Activated naive CD4-positive, alpha-beta T cell treated with anti-CD3 and anti-CD28 coated beads for 36 hours (primary cell): Measurements from ENCODE around the gene RFC4. TPM values are rescaled to one million over a fixed set of nuclear protein-coding genes. Genes with fewer than 3 reads are reported as not detected.

ENCODE experiments used
- CTCF ChIA-PET: fragments of 350-600 bp; sonication (Branson Sonifier 250); formaldehyde crosslinking; loops from one replicate; lab custom pipeline; 2021; ENCODE audit warnings: antibody characterized with exemption; lab: Charles Lee
- DNase-seq: peaks from one replicate; pipeline ENCODE4 v3.0.0-alpha.2; 2020
- H3K27ac Mint-ChIP-seq: one replicate; pipeline ENCODE4 v1.8.0; 2021; ENCODE audit warnings: mild to moderate bottlenecking, mixed read lengths
- H3K27me3 Mint-ChIP-seq: one replicate; pipeline ENCODE4 v1.8.0; 2021; ENCODE audit warnings: low read depth, mixed read lengths
- H3K36me3 Mint-ChIP-seq: one replicate; pipeline ENCODE4 v1.8.0; 2021; ENCODE audit warnings: low read depth, mixed read lengths
- H3K4me1 Mint-ChIP-seq: one replicate; pipeline ENCODE4 v1.8.0; 2021; ENCODE audit warnings: low read depth, mixed read lengths
- H3K4me3 Mint-ChIP-seq: one replicate; pipeline ENCODE4 v1.8.0; 2021; ENCODE audit warnings: mild to moderate bottlenecking, moderate library complexity, mixed read lengths
- H3K9me3 Mint-ChIP-seq: one replicate; pipeline ENCODE4 v1.8.0; 2021; ENCODE audit warnings: mixed read lengths
- intact Hi-C: fragments of 100-400 bp; cut with micrococcal nuclease; formaldehyde crosslinking; loops from one replicate; pipeline ENCODE4 v1.15.1; 2023
- total RNA-seq, 2 experiments: library from RNA; stranded (reverse); gene quantifications; one replicate each; pipeline ENCODE4 v1.2.3, GENCODE V29; 2021

The RFC4 gene
- total RNA-seq, 2 experiments from 2014 or later = 135 to 136 TPM

DNA sequence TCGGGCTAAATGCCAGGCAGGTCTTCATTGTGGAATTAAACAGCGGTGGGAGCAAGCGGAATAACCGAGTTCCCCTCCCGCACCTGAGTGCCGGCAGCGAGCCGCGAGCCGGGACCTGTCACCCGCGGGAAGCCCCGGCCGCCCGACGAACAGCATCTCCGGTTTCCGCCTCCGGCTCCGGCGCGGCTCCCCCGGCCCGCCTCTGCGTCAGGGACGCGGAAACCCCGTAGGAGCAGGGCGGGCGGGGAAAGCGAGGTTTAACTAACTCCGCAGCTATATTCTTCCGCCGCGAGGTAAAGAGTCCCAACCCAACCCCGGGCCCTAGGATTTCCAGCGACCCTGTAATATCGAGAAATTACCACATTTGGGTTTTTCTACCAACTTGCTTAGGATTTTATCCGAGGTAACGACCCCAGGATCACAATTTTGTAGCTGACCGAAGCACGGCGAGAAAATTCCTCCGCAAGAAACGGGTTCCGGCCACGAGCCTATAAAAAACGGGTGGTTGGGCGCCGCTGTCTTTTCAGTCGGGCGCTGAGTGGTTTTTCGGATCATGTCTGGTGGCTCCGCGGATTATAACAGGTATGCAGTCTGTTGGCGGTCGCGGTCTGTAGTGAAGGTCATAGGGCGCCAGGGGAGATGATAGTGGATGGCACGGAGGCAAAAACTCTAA lies 23.1 kb downstream of the RFC4 start, which contains the start of gene EIF4A2:
Gene EIF4A2 (plus strand): TSS at position 520 of the 673 bp plus-strand sequence. CDS start 34 bp downstream, at position 554.
- Mint-ChIP-seq H3K9me3 (no peaks in the 10 kb centered on the region), H3K4me1 (peaks cover 29% of the 10 kb centered on the region), H3K27me3 (peaks cover 3% of the 10 kb centered on the region), H3K36me3 (peaks cover 51% of the 10 kb centered on the region), H3K4me3 (peak within 1 kb of the TSS; percentile 99), H3K27ac (peak within 1 kb of the TSS; percentile 100)
- intact Hi-C loops = loop anchor here (1.0 to 5.0 kb wide), 8 partner anchors 11 to 846 kb away; partner anchors contain the start of genes DNAJB11, RFC4 and ST6GAL1
- CTCF ChIA-PET = interaction anchor here (1.0 to 1.2 kb wide), 3 partner anchors 10 to 169 kb away, joined by 3 to 5 read pairs (median 4); no protein-coding TSS in a partner anchor
- peak; percentile 91 for DNase-seq

DNA sequence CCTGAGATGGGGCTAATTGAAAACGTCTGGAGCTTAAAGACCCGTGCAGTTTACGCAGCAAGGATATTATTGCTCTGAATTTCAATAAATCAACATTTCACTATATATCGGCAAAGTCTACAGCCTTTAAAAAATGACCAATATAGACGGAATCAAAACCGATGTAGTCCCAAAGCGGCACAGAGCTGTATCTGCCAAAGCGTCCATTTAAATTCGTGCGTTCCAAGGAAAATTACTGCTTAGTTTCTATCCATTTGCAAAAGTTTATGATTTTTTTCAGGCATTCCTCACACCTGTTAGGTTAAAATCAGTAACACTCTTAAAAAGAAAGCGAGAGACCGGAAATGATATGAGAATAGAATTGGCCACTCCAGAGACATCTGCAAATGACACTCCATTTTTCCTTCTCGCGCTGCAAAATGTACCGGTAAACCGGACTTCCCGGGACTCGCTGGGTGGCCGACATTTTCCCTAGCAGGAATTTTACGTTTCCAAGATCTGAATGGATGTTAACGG lies 23.7 kb downstream of the RFC4 start:
- CTCF ChIA-PET = interaction anchor here (1.0 kb wide), 2 partner anchors 10 to 168 kb away, joined by 3 to 5 read pairs; no protein-coding TSS in a partner anchor
- Mint-ChIP-seq H3K36me3 (peaks cover 45% of the 10 kb centered on the region), H3K4me3 (peak overlapping the region; percentile 99)

DNA sequence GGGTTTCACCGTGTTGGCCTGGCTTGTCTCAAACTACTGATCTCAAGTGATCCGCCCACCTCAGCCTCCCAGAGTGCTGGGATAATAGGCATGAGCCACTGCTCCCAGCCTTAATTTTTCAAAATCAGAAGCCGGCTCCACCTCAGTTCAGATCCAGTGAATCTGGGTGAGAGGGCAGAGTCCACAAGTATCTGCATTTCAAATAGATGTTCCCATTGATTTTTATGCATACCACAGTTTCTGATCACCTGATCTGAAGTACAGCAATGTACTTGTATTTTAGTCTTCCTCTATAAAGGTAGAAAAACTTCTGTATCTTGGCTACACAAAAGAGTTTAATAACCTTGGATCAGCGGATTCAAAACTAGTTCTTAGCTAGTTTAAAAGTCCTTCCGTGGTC lies 27.1 kb downstream of the RFC4 start:
- Mint-ChIP-seq H3K4me3 (no peak overlapping the region), H3K27me3 (peaks cover 3% of the 10 kb centered on the region), H3K4me1 (peaks cover 6% of the 10 kb centered on the region), H3K9me3 (no peaks in the 10 kb centered on the region), H3K36me3 (peaks cover 11% of the 10 kb centered on the region), H3K27ac (no peak overlapping the region)
- CTCF ChIA-PET = no interaction called here
- intact Hi-C loops = no loop called here
- DNase-seq = no peak

More for the DNA sequence above, 23.7 kb downstream of the RFC4 start:
- DNase-seq = no peak
- intact Hi-C loops = loop anchor here (1.0 to 5.0 kb wide), 9 partner anchors 10 to 845 kb away; partner anchors contain the start of genes DNAJB11, RFC4 and ST6GAL1
- Mint-ChIP-seq H3K9me3 (no peaks in the 10 kb centered on the region), H3K27ac (peak overlapping the region; percentile 100), H3K4me1 (peaks cover 23% of the 10 kb centered on the region), H3K27me3 (peaks cover 3% of the 10 kb centered on the region)

DNA sequence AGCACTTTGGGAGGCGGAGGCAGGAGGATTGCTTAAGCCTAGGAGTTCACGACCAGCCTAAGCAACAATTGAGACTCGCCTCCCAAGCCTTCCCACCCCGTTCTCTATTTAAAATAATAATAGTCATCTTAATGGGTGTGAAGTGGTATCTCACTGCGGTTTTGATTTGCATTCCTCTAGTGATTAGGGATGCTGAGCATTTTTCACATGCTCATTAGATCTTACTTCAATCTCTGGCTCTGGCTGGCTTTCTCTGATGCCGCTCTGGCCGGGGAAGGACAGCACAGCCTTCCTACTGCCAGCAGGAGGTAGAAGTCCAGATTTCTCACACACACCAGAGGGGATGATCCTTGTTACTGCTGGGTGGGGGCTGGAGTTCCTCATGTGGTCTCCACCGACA lies 30.3 kb downstream of the RFC4 start:
- no peaks in the 10 kb centered on the region for H3K9me3 Mint-ChIP-seq
- H3K4me1 Mint-ChIP-seq = peaks cover 10% of the 10 kb centered on the region
- CTCF ChIA-PET = no interaction called here

DNA sequence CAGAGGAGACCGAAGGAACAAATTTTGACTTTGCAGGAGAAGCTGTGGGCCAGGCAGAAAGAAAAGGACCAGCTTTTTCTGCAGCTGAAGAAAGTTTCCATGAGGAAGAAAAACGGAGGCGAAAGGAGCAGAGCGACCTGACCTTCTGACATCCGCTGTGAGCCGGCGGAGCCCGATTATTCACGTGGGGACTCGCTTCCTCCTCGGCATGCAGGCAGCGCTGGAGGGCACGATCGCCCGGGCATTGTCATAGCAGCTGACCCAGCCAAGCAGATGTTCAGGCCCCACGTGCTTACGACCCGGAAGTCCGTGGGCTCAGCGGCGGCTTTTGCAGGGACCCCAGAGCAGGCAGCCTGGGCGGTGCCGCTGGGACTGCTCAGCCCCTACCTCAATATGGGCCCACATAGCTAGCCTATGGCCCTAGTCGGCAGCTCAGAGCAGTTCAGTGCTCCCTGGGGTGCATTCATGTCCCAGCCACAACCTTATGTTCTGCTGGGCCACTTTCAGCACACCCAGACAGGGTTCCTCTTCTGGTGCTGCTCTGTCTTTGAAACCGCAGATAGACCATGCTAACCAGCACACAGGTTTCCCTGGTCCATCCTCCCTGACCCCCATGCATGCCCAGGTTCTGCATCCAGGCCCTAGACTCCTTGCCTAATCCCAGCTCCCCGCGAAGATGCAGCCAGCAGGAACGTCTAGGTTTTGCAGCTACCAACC lies 33.4 kb downstream of the RFC4 start:
- Mint-ChIP-seq H3K36me3 (no peaks in the 10 kb centered on the region), H3K27me3 (no peaks in the 10 kb centered on the region), H3K4me1 (peaks cover 10% of the 10 kb centered on the region), H3K9me3 (no peaks in the 10 kb centered on the region), H3K27ac (peak overlapping the region; percentile 95), H3K4me3 (peak overlapping the region; percentile 95)
- intact Hi-C loops = loop anchor here (1.0 to 5.0 kb wide), 4 partner anchors 10 to 203 kb away; partner anchors contain the start of genes DNAJB11, EIF4A2 and RFC4
- DNase-seq = peak; percentile 83
- CTCF ChIA-PET = interaction anchor here (0.7 to 1.7 kb wide), 5 partner anchors 9 to 158 kb away, joined by 3 to 5 read pairs (median 4); partner anchors contain the start of gene EIF4A2

More for the DNA sequence above, 30.3 kb downstream of the RFC4 start:
- H3K36me3 Mint-ChIP-seq = no peaks in the 10 kb centered on the region
- intact Hi-C loops = no loop called here
- no peaks in the 10 kb centered on the region for H3K27me3 Mint-ChIP-seq
- H3K27ac Mint-ChIP-seq = no peak overlapping the region
- no peak overlapping the region for H3K4me3 Mint-ChIP-seq
- DNase-seq = no peak

DNA sequence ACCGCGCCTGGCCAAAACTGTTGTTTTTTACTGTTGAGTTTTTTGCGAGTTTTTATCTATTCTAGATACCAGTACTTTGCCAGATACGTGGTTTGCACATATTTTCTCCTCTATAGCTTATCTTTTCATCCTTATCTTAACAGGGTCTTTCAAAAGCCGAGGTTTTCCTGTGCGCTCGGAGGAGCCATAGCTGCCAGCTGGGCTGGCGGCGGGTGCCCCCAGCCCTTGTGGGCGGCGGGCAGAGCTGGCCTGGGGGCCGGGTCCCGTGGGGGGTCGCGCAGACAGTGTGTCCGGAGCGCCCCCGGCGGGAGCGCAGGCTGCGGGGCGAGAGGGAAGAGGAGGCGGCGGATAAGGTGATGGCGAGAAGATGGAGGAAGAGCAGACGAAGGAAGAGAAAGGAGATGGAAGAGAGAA lies 34.0 kb downstream of the RFC4 start:
- CTCF ChIA-PET = interaction anchor here (0.7 to 1.7 kb wide), 5 partner anchors 9 to 158 kb away, joined by 3 to 5 read pairs (median 5); partner anchors contain the start of gene EIF4A2
- Mint-ChIP-seq H3K4me1 (peaks cover 10% of the 10 kb centered on the region), H3K4me3 (peak overlapping the region; percentile 95), H3K27ac (peak overlapping the region; percentile 95), H3K36me3 (no peaks in the 10 kb centered on the region), H3K9me3 (no peaks in the 10 kb centered on the region), H3K27me3 (no peaks in the 10 kb centered on the region)
- intact Hi-C loops = loop anchor here (1.0 to 5.0 kb wide), 4 partner anchors 11 to 202 kb away; partner anchors contain the start of genes DNAJB11, EIF4A2 and RFC4
- DNase-seq = no peak

DNA sequence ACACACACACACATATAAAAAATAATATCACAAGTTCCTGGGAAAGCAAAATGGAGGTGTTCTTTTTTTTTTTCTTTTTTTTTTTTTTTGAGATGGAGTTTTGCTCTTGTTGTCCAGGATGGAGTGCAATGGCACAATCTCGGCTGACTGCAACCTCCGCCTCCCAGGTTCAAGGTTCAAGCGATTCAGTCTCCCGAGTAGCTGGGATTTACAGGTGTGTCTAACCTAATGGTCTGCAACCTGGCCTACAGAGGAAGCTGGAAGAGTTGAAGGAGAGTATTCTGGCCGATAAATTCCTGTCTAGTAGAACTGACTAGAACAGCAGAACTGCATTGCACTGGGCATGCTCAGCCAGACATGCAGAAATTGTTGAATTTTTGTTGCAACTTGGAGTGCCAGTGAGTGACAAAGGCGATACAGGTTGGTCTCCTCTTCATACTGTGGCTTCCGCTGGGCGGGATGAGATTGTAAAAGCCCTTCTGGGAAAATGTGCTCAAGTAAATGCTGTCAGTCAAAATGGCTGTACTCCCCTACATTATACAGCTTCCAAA lies 45.3 kb downstream of the RFC4 start:
- intact Hi-C loops = no loop called here
- Mint-ChIP-seq H3K9me3 (no peaks in the 10 kb centered on the region), H3K4me1 (peaks cover 6% of the 10 kb centered on the region), H3K27me3 (no peaks in the 10 kb centered on the region), H3K4me3 (no peak overlapping the region), H3K36me3 (peaks cover 3% of the 10 kb centered on the region), H3K27ac (no peak overlapping the region)
- CTCF ChIA-PET = interaction anchor here (0.6 to 1.3 kb wide), 2 partner anchors 146 to 746 kb away, joined by 3 to 6 read pairs; no protein-coding TSS in a partner anchor
- no peak for DNase-seq

DNA sequence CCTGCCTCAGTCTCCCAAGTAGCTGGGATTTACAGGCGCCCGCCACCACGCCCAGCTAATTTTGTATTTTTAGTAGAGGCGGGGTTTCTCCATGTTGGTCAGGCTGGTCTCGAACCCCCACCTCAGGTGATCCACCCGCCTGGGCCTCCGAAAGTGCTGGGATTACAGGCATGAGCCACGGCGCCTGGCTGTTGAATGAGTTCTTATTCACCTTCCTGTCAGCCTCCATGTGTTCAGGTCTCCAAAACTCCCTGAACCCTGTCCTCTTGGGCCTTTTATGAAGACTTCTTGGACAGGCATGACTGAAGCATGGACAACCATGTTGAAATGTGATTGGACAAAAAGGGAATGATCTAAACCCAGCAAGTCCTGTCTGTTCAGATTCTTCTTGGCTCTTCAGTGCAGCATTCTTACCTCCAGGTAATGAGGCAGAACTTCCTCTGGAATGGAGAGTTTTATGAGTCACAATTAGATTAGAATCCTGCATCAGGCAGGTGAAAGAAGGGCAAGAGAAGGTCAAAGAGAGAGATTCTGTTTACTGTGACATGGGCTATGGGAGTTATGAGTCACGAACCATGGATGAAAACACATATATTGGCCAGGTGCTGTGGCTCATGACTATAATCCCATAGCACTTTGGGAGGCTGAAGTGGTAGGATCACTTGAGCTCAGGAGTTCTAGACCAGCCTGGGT lies 46.0 kb downstream of the RFC4 start:
- H3K27ac Mint-ChIP-seq = no peak overlapping the region
- H3K36me3 Mint-ChIP-seq = peaks cover 2% of the 10 kb centered on the region
- H3K9me3 Mint-ChIP-seq = no peaks in the 10 kb centered on the region
- CTCF ChIA-PET = interaction anchor here (0.6 to 1.3 kb wide), 2 partner anchors 146 to 745 kb away, joined by 3 to 6 read pairs; no protein-coding TSS in a partner anchor
- intact Hi-C loops = no loop called here
- no peaks in the 10 kb centered on the region for H3K27me3 Mint-ChIP-seq
- H3K4me1 Mint-ChIP-seq = peaks cover 6% of the 10 kb centered on the region
- no peak for DNase-seq
- no peak overlapping the region for H3K4me3 Mint-ChIP-seq

DNA sequence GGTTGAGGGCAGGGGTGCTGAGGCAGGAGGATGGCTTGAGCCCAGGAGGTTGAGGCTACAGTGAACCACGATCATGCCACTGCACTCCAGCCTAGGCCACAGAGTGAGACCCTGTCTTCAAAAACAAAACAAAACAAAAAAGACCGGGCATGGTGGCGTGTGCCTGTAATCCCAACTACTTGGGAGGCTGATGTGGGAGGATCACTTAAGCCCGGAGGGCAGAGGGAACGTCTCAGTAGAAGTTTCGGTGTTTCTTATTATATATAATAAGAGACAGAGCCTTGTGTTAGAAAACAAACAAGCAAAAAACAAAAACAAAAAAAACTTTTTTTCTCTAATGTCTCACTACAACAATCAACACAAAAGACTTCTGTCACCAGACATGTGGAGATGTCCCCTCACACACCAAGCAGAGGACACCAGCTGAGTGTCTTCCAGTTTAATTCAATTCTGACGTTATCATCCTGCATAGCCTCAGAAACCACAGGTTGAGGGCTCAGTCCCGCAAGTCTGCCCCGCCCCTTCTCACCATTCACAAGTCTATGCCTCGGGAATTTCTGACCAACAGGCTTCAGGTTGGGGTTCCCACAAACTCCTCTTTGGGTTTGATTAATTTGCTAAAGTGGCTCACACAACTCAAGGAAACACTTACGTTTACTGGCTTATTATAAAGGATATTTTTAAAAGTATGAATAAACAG lies 46.9 kb downstream of the RFC4 start:
- no peak overlapping the region for H3K27ac Mint-ChIP-seq
- CTCF ChIA-PET = interaction anchor here (0.9 kb wide), 1 partner anchor 144 kb away, joined by 3 read pairs; no protein-coding TSS in a partner anchor
- peaks cover 6% of the 10 kb centered on the region for H3K4me1 Mint-ChIP-seq
- DNase-seq = no peak
- no peak overlapping the region for H3K4me3 Mint-ChIP-seq
- no peaks in the 10 kb centered on the region for H3K27me3 Mint-ChIP-seq
- no peaks in the 10 kb centered on the region for H3K9me3 Mint-ChIP-seq
- intact Hi-C loops = no loop called here
- H3K36me3 Mint-ChIP-seq = no peaks in the 10 kb centered on the region

DNA sequence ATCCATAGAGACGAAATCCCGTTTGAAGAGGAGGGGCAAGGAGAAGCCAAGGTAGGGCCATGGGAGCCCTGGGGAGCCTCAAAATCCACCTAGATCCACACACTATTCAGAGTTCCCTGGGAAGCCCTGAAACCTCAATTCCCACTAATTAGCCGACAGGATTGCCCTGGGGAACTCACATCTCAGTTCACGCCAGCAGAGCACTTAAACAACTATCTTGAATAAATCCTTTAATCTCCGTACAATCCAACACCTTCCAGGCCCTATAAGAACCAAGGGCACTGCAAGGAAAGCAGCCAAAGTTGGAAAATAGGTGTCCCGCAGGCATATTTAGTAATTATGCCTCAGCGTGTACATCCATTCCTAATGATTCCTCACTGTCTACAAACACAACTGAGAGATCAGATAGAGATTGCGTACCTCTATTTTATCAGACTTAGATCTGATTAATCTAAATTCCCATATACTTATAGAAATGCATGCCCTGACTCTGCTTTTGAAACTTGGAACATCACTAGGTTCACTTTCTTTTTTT lies 48.5 kb downstream of the RFC4 start:
- H3K4me1 Mint-ChIP-seq = peaks cover 18% of the 10 kb centered on the region
- H3K4me3 Mint-ChIP-seq = no peak overlapping the region
- DNase-seq = no peak
- CTCF ChIA-PET = no interaction called here
- intact Hi-C loops = no loop called here
- H3K36me3 Mint-ChIP-seq = no peaks in the 10 kb centered on the region
- H3K27me3 Mint-ChIP-seq = no peaks in the 10 kb centered on the region
- no peaks in the 10 kb centered on the region for H3K9me3 Mint-ChIP-seq
- H3K27ac Mint-ChIP-seq = no peak overlapping the region

DNA sequence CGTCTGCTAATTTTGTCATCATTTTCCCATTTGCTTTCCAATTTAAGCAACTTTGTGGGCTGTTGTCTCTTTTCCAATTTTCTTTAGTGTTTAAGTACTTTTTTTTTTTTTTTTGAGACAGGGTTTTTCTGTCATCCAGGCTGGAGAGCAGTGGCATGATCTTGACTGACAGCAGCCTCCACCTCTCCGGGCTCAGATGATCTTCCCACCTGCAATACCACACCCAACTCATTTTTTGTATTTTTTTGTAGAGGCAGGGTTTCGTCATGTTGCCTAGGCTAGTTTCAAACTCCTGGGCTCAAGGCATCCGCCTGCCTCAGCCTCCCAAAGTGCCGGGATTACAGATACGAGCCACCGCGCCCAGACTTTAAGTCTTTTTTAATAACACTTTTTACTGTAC lies 49.1 kb downstream of the RFC4 start:
- Mint-ChIP-seq H3K4me3 (no peak overlapping the region), H3K9me3 (no peaks in the 10 kb centered on the region), H3K36me3 (no peaks in the 10 kb centered on the region), H3K27ac (no peak overlapping the region), H3K27me3 (no peaks in the 10 kb centered on the region), H3K4me1 (peaks cover 18% of the 10 kb centered on the region)
- CTCF ChIA-PET = no interaction called here
- no peak for DNase-seq
- intact Hi-C loops = no loop called here
